ENCODE data around the gene RHOT1. TPM values are rescaled to one million over a fixed set of nuclear protein-coding genes. Genes with fewer than 3 reads are reported as not detected.

The RHOT1 gene
- total RNA-seq, 1 experiment from 2014 or later, result 33.3 TPM

- H3K36me3 ChIP-seq (ENCODE audit: control insufficient read depth, insufficient read depth, low read length), result no peaks in the 10 kb centered on the region
- ChIA-PET POLR2A (no interaction called here), CTCF (interaction anchor here (0.5 kb wide), 1 partner anchor 43 kb away, joined by 3 read pairs; no protein-coding TSS in a partner anchor)
- intact Hi-C loops (cut with micrococcal nuclease; ENCODE audit: unreplicated experiment), result no loop called here
- H3K4me1 ChIP-seq, result no peaks in the 10 kb centered on the region
- H3K9me3 Mint-ChIP-seq (ENCODE audit: unreplicated experiment), result no peaks in the 10 kb centered on the region
- H3K36me3 Mint-ChIP-seq (ENCODE audit: insufficient read depth, unreplicated experiment), result no peaks in the 10 kb centered on the region
- H3K4me3 ChIP-seq (ENCODE audit: low read depth, low read length), result no peak overlapping the region
- no TSS peak for BruUV-seq (replicated peaks)
- H3K27me3 Mint-ChIP-seq (ENCODE audit: insufficient read depth, unreplicated experiment), result no peaks in the 10 kb centered on the region
- H3K27me3 ChIP-seq (replicated peaks; ENCODE audit: control insufficient read depth, insufficient read depth, low read length), result no peaks in the 10 kb centered on the region
- peaks cover 3% of the 10 kb centered on the region for H3K4me1 Mint-ChIP-seq (ENCODE audit: low read depth, unreplicated experiment)
- DNase-seq, result no peak
- no peaks in the 10 kb centered on the region for H3K9me3 ChIP-seq
- no peak for TF ChIP-seq CTCF (IDR thresholded peaks at IDR 0.05; ENCODE audit: insufficient read depth in 1 of 2, low read depth in 1 of 2, low read length in 1 of 2, severe bottlenecking in 1 of 2, unreplicated experiment in 1 of 2)
- H3K4me3 Mint-ChIP-seq (ENCODE audit: unreplicated experiment), result no peak overlapping the region
- H3K27ac Mint-ChIP-seq (ENCODE audit: unreplicated experiment), result no peak overlapping the region
These were observed 113.9 kb downstream of the RHOT1 start for GRCh38 chr17:32256012-32256700.

GRCh38 chr17:32256701-32257019 is 114.4 kb downstream of the RHOT1 start:
- CTCF ChIA-PET, result interaction anchor here (0.5 kb wide), 1 partner anchor 42 kb away, joined by 3 read pairs; no protein-coding TSS in a partner anchor
- Mint-ChIP-seq H3K9me3 (ENCODE audit: unreplicated experiment) (no peaks in the 10 kb centered on the region), H3K27ac (ENCODE audit: unreplicated experiment) (no peak overlapping the region), H3K4me3 (ENCODE audit: unreplicated experiment) (no peak overlapping the region), H3K4me1 (ENCODE audit: low read depth, unreplicated experiment) (peaks cover 7% of the 10 kb centered on the region), H3K27me3 (ENCODE audit: insufficient read depth, unreplicated experiment) (no peaks in the 10 kb centered on the region), H3K36me3 (ENCODE audit: insufficient read depth, unreplicated experiment) (no peaks in the 10 kb centered on the region)
- H3K36me3 ChIP-seq (ENCODE audit: control insufficient read depth, insufficient read depth, low read length), result no peaks in the 10 kb centered on the region
- intact Hi-C loops (cut with micrococcal nuclease; ENCODE audit: unreplicated experiment), result no loop called here
- no peak overlapping the region for H3K4me3 ChIP-seq (ENCODE audit: low read depth, low read length)
- DNase-seq, result no peak
- no peaks in the 10 kb centered on the region for H3K9me3 ChIP-seq
- no peak for TF ChIP-seq CTCF (IDR thresholded peaks at IDR 0.05; ENCODE audit: insufficient read depth in 1 of 2, low read depth in 1 of 2, low read length in 1 of 2, severe bottlenecking in 1 of 2, unreplicated experiment in 1 of 2)
- no peaks in the 10 kb centered on the region for H3K4me1 ChIP-seq
- POLR2A ChIA-PET, result no interaction called here
- H3K27me3 ChIP-seq (replicated peaks; ENCODE audit: control insufficient read depth, insufficient read depth, low read length), result no peaks in the 10 kb centered on the region
- no TSS peak for BruUV-seq (replicated peaks)

- no peak for DNase-seq
- Histone ChIP-seq H3K36me3 (ENCODE audit: control insufficient read depth, insufficient read depth, low read length) (no peaks in the 10 kb centered on the region), H3K9me3 (no peaks in the 10 kb centered on the region), H3K27me3 (replicated peaks; ENCODE audit: control insufficient read depth, insufficient read depth, low read length) (no peaks in the 10 kb centered on the region), H3K4me3 (ENCODE audit: low read depth, low read length) (no peak overlapping the region), H3K4me1 (no peaks in the 10 kb centered on the region)
- no TSS peak for BruUV-seq (replicated peaks)
- TF ChIP-seq CTCF (IDR thresholded peaks at IDR 0.05; ENCODE audit: insufficient read depth in 1 of 2, low read depth in 1 of 2, low read length in 1 of 2, severe bottlenecking in 1 of 2, unreplicated experiment in 1 of 2), result no peak
- ChIA-PET POLR2A (no interaction called here), CTCF (no interaction called here)
- H3K4me3 Mint-ChIP-seq (ENCODE audit: unreplicated experiment), result no peak overlapping the region
- no peak overlapping the region for H3K27ac Mint-ChIP-seq (ENCODE audit: unreplicated experiment)
- H3K27me3 Mint-ChIP-seq (ENCODE audit: insufficient read depth, unreplicated experiment), result peaks cover under 1% of the 10 kb centered on the region
- H3K36me3 Mint-ChIP-seq (ENCODE audit: insufficient read depth, unreplicated experiment), result no peaks in the 10 kb centered on the region
- intact Hi-C loops (cut with micrococcal nuclease; ENCODE audit: unreplicated experiment), result no loop called here
- no peaks in the 10 kb centered on the region for H3K9me3 Mint-ChIP-seq (ENCODE audit: unreplicated experiment)
- peaks cover 7% of the 10 kb centered on the region for H3K4me1 Mint-ChIP-seq (ENCODE audit: low read depth, unreplicated experiment)
These were observed 116.3 kb downstream of the RHOT1 start for GRCh38 chr17:32258383-32259140.

All from Caco-2 (cell line).